Renal cortical epithelial cell (primary cell): ENCODE data around the gene SLC13A5. TPM values are rescaled to one million over a fixed set of nuclear protein-coding genes. Genes with fewer than 3 reads are reported as not detected.
"Not testable (repeated sequence)": the region's sequence is repeated elsewhere in the genome, so short reads cannot be mapped to it uniquely, and the experiment has no call there.

ENCODE experiments used
- DNase-seq: peaks from one replicate; pipeline ENCODE4 v3.0.0-alpha.2; 2011; ENCODE audit warnings: low read depth
- total RNA-seq: library from RNA; depleted of rRNA; stranded (reverse); fragments of >200 nt; gene quantifications from 2 replicates; pipeline ENCODE4 v1.2.3, GENCODE V29; 2014

The SLC13A5 gene
- not detected in 2 replicates for total RNA-seq

DNA sequence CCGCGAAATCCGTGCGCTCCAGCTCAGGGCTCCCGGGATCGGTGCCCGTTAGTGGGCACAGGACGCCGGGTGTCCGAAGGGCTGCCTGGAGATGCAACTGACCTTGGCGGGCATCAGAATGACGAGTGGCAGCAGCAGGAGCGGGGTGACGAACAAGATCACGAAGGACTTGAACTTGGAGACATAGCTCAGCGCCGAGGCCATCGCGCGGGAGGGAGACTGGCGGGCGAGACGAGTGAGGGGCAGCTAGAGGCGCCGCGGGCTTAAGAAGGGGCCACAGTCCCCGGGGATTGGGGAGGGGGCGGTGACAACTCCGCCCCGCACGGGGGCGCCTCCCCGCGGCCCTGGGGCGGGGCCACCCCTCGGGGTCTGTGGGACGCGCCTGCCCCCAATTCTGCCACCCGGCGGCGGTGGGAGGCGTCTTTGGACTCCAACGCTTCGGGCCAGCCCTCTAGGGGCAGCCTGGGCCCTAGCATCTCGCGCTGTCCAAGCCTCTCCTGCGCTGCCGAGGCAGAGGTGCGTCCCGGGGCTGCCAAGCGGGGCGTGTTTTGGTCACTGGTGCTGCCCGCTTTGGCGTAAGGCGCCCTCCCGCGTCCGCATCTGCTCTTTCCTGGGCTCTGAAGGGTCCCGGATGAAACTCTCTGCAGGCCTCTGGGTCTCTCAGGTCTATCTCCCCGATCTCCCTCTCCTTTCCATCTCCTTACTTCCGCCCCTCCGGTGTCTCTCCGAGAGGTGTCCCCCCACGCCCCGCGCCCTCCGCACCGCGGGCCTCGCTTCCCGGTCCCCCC, at the start of gene SLC13A5:
Gene SLC13A5 (minus strand): TSS at position 240 of the 788 bp plus-strand sequence. CDS start 36 bp downstream, at position 204.
- DNase-seq, result no peak

DNA sequence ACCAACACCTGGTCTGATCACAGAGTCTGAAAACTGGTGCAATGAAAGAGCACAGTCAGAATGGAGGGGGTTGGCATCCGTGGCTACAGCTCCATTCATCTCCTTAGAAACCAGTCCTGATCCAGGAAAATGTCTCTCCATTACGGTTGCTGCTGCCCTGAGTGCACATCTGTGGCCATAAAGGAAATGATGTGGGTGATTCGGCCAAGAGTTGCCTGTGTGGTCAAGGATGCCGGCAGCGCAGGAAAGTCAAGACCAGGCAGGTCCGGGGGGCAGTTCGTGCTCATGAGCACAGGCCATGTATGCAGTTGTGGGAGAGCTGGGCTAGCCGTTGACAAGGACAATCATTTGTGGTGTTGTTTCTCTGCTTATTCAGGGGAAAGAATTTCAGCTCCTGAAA, 48.6 kb upstream of the SLC13A5 start:
- DNase-seq, result no peak

DNA sequence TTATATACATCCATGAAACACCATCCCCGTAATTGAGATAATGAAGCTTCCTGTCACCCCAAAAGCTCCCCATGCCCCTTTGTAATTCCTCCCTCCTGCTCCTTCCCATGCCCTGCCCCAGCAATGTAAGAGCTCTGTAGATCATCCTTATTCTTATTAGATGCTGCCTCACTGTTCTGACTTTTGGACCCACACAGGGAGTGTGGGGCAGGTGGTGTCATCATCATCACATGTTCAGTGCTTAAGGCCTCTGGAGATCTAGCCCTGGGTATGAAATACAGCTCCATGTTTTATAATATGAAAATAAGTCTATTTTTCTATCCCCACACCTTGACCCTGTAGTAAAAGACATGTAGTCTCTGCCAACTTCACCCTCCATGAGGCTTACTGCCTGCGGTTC, 44.6 kb upstream of the SLC13A5 start:
- DNase-seq, result no peak

DNA sequence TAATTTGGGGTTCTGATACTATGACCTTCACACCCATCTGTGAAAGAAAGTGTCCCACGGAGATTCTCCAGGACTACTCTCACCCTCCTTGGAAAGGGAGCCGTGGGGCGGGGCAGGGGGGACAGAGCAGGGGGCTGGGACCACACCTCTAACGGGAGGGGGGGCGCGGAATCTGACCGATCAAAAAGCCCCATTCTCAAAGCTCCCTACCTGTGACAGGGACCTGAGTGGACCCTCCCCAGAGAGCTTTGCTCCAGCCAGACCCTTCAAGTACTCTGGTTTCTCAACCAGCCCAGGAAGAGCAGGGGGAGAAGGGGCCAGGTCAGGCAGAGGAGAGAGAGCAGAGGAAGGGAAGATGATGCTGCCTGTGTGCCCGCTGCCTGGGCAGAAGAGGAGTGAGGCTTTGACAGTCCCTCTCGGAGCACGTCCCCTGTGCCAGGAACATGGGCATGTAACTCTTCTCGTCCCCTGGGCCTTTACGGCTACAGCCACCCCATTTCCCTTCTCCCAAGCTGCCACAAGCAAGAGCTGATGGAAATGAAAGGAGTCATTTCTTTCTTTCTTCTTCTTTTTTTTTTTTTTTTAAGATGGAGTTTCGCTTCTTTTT, 43.4 kb upstream of the SLC13A5 start:
- DNase-seq, result no peak

DNA sequence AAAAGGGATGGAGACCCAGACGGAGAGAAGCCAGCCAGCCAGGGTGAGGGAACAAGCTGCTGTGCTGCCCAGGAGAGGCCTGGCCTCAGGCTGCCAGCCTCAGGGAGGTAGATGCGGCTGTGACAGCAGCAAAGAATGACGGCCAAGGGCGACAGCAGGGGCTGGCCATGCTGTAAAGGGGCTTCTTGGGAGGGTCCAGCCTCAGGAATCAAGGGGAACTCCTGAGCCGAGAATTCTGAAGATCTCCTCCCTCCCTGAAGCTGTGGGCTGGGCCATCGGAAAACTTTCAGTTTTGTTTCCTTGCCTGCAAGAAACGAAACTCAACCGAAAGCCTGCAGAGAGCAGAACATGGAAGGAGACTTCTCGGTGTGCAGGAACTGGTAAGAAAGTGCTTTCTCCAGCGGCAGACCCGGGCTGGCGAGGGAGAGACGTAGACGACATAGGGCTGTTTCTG, 42.6 kb upstream of the SLC13A5 start, which contains the start of gene XAF1:
Gene XAF1 (plus strand): TSS at position 316 of the 454 bp plus-strand sequence. CDS start 33 bp downstream, at position 349.
- DNase-seq, result peak; percentile 35

DNA sequence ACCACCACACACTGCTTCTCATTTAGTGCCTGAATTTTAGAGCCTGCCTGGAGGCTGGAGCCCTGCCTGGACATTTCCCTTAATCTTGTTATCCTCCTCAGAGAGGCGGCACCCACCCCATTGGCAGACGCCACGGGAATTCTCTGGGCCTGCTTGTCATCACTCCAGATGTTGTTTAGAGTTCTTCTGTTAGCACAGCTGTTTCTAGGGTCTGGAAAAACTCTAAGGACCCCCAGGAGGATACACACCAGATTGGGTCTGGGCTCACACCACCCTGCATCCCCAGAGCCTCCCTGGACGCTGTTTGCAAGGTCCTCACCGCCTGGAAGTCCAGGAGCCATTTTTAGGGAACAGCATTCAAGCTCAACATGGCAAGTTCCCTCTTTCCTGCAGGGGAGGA, 42.1 kb upstream of the SLC13A5 start:
- no peak for DNase-seq

DNA sequence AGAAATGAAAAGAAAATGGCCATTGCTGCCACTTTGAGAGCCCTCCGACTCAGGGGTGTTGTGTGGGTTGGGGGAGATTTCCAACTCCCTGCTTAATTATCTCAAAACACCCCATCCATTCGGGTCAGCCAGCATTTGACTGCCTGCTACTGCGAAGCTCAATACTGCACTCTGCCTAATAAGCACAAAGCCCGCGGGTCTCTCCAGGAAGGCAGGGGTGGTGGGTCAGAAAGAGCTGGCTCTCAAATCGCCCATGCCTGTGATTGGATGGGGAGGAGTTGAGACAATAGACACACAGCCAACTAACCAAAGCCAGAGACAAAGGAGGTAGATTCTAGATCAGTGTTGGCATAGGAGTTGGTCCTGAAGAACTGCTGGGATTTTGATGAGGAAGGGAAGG, 40.4 kb upstream of the SLC13A5 start:
- DNase-seq, result no peak

DNA sequence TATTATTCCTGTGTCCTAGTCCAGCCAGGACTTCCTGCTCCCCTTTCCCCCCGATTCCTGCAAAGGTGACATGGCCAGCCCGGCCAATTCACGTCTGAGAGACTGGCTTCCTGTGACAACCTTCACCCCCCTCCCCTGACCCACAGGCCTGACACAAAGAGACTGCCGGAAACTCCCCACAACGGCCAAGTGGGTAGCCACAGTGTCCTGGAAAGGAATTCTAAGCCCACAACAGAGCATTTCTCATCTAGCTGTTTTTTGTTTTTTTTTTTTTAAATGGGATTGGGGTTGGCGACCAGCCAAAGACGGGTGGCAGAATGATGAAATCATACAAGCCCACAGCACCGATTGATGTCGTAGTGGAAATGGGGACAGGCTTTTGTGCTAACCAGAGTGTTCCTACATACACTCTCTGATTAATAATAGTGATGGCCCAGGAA, 39.9 kb upstream of the SLC13A5 start:
- DNase-seq, result peak; percentile 86

DNA sequence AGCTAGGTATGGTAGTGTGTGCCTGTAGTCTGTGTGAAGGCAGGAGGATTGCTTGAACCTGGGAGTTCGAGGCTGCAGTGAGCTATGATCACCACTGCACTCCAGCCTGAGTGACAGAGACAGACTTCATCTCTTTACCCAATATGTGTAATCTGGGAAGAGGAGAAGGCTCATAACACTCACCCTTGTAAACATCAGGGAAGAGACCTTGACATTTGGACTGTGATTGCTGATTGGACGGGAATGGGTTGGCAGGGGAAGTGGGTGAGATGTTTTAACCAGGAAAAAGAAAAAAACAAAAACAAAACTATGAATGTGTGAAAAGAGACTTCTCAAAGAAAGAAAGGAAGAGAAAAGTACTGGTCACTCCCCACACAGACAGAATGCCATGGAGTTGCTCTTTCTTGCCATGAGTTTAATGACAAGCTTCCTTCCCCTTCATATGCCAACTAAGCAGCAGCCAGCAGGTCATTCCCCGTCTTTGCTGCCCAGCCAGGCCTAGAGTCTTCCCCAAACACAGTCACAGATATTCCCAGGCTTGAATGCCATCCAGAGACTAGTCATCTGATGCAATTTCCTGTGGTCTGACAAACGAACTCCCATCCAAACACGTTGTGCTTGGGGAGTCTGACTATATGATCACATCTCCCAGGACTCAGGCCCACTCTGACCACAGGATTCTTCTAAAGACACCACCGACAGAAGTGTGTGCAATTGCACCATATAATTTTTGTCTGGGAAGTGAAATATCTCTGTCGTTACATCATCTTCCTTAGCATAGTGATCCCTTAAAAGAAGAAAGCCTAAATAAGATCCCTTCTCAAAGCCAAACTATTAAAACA, 39.1 kb upstream of the SLC13A5 start:
- DNase-seq, result peak; percentile 98

DNA sequence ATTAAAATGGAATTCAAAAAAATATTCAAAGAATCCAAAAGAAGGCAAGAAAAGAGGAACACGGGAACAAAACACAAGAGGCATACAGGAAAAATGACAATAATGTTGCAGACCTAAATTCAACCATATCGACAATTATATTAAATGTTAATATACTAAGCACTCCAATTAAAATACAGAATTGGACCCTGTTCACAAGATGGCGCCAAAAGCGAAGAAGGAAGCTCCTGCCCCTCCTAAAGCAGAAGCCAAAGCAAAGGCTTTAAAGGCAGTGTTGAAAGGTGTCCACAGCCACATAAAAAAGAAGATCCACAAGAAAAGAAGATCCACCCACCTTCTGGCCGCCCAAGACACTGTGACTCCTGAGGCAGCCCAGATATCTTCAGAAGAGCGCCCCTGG, 36.4 kb upstream of the SLC13A5 start:
- peak; percentile 19 for DNase-seq

DNA sequence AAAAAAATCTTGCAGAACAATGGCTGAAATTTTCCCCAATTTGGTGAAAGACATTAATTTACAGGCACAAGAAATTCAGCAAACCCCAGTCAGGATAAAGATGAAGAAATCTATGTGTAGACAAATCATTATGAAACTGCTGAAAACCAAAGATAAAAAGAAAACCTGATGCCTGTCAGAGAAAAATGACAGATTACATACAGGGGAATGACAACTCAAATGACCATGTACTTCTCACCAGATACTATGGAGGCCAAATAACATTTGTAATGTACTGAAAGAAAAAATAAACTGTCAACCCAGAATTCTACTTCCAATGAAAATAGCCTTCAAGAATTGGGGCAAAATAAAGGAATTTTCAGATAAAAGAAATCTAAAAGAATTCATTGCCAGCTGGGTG, 35.4 kb upstream of the SLC13A5 start:
- no peak for DNase-seq

DNA sequence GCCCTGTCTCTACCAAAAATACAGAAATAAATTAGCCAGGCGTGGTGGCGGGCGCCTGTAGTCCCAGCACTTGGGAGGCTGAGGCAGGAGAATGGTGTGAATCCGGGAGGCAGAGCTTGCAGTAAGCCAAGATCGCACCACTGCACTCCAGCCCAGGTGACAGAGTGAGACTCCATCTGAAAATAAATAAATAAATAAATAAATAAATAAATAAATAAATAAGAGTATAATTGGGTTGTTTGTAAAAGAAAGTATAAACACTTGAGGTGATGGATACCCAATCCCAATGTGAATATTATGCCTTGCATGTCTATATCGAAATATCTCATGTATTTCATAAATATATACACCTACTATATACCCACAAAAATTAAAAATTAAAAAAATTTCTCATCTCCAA, 33.5 kb upstream of the SLC13A5 start:
- not testable (repeated sequence) for DNase-seq

DNA sequence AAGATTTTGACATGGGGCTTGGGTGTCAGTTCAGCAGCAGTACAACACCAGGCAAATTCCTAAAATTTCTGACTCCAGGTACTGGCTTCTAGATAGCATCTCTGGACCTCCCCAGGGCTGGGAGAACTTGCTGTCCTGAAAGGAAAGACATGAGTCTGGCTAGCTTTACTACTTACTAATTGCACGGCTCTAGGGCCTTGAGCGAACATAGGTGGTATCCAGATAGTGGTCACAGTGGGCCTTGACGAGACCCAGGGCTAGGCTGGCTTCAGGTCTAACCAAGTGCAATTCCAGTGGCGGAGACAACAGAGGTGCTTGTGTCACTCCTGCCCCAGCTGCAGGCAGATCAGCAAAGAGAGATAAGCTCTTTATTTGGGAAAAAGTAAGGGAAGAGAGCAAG, 16.4 kb upstream of the SLC13A5 start:
- DNase-seq, result no peak

DNA sequence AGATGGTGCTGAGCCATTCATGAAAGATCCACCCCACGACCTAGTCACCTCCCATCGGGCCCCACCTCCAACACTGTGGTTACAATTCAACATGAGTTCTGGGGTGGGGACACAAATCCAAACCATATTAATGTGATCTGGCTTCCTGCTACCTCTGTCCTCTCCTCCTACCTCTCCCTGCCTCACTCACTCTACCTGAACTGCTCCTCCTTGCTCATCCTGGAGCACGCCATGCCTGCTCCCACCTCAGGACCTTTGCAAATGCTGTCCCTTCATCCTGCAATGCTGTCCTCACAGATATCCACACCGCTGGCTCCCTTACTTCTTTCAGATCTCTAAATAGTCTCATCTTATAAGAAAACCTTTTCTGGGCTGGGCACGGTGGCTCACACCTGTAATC, 10.8 kb upstream of the SLC13A5 start:
- DNase-seq, result no peak

DNA sequence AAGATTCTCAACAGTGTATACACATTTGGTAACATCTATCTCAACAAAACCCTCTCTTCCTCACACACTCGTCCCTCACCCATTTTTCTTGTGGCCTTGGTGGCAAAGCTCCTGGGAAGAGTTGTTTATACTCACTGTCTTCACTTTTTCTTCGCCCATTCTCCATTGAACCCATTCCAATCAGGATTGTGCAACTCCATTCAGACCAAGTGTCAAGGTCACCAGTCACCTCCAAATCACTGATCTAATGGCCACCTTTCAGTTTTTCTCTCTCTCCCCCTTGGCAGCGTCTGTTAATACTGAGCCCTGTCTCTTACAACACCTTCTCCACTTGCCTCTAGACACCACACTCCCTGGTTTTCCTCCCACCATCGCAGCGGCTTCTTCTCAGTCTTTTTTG, 8.6 kb upstream of the SLC13A5 start:
- DNase-seq, result no peak

DNA sequence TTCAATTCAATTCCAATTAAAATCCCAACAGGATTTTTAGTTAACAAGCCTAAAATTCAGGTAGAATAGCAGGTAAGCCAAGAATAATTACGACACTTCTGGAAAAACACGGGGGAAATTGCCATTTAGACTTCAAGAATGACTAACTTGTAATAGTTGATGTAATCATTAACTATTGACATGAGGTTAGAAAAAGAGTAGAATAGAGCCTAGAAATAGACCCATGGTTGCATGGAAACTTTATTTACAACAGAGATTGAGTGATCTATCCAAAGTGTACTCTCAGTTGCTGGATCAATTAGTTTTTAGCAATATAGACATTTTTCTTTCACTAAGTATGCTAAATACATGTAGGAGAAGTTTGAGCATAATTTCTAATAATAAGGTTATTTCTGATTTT, 3.6 kb upstream of the SLC13A5 start:
- peak; percentile 35 for DNase-seq

DNA sequence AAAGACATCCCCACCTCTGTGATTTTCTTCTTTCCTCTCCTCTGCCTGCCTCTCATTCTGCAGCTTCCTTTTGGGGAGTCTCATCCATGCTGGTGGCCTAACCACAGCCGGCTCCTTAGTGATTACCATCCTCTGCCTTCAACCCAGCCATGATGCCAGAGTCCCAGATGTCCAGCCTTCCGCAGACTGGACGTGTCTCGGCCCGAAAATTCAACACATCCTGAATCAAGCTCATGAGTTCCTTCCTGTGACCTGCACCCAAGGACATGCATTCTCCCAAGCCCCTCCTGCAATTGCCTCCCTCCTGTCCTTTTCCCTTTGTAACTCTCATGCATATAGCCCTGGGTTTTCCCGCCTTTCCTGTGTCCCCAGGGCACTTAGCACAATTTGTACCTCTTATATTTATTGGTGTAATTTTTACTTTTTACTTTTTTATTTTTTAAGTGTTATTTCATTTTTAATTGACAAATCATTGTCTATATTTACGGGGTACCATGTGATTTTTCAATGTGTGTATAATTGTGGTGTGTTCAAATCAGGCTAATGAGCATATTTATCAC, 1.2 kb upstream of the SLC13A5 start:
- DNase-seq, result no peak

DNA sequence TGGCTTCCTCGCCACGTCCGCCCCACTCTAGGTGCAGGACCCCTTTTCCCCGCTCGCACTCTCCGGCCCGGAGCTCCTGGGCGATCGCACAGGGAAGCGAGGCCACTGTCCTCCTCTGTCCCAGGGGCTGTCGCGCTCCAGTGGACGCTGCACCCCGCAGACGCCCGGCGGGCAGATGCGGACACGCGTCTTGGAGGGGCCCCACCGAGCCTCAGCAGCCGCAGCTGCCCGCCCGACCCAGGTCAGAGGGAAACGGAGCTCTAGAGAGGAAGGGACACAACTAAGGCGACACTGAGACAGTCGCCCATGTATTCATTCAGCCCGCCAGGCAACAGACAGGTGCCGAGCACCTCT, 726 bp upstream of the SLC13A5 start:
- no peak for DNase-seq

DNA sequence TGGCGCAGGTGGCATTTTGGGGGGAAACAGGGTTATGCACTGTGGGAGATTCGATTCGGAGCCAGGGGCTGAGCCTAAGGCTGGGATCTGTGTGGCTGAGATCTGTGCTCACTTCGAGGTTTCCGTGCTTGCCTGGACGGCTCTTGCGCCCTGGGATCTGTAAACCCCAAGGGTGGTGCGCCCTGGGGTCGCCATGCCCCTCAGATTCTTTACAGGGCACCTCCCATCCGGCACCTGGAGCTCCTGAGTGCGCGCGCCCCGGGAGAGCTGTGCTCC, 377 bp downstream of the SLC13A5 start:
- DNase-seq, result no peak

DNA sequence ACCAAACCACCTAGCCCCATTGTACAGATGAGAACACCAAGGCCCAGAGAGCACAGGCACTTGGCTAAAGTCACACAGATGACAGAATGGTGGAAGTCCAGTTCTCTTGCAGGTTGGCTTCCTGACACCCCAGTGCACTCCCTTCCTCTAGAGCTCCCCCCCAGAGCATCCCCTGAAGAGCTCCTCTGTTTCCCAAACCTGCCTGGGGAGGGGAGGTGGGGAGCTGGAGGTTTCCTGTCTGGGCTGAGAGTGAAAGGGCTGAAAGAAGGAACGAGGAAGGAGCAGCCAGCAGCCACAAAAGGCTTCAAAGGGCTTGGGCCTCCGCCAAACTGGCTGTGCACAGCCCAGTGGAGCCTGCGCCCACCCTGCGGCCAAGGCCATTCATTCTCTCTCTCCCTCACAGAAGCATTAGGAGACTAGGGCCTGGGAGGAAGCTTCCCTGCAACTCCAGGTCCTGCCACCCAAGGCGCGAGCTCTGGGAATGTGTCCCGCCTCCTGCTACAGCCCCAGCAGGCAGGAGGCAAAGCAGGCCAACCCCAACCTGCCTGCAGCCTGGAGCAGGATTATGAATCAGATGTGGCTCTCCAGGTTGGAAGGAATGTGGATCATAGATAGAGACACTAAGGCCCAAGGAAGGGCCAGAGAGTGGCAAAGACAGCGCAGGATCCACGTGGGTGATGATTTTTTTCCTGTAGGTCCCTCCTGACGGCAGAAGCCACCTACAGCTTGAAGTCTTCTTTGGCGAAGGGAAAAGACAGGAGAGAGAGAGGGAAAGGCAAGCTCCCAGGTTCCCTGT, 913 bp downstream of the SLC13A5 start:
- DNase-seq, result peak; percentile 24

DNA sequence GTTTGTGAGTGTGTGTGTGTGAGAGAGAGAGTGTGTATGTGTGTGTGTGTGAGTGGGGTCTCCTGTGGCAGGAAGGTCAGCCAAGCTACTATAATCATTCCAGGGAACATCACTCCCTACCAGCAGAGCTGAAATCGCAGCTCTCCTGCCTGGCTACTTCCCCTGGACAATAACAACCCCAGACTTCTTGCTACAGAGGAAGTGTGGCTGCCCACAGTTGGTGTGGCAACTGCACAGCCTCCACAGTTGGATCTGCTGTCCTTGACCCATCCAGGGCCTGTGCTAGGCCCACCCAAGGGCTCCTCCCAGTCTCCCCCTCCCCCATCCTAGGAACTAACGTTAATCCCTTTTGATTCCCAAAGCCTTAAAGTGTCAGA, 1.5 kb downstream of the SLC13A5 start:
- no peak for DNase-seq
